GM19023 (cell line): ENCODE results near the gene VIT.

ENCODE experiments used
- ATAC-seq: cut with Tn5 transposase; IDR thresholded peaks from one replicate; pipeline ENCODE4 v1.9.1; 2021; ENCODE audit warnings: mild to moderate bottlenecking, moderate library complexity; ENCODE audit not compliant: unreplicated experiment

Gene VIT

GRCh38 chr2:36854241-36854640 is 157.7 kb downstream of the VIT start:
- no peak for ATAC-seq

GRCh38 chr2:36855429-36855828 is 158.9 kb downstream of the VIT start:
- no peak for ATAC-seq

- ATAC-seq = no peak
Measured at GRCh38 chr2:36857713-36858112, 161.2 kb downstream of the VIT start.

- ATAC-seq = no peak
Measured at GRCh38 chr2:36858551-36859365, 162.3 kb downstream of the VIT start.

GRCh38 chr2:36859366-36859792 is 162.9 kb downstream of the VIT start:
- no peak for ATAC-seq

- ATAC-seq = no peak
Measured at GRCh38 chr2:36861896-36862295, 165.4 kb downstream of the VIT start.
